ENCODE data around the gene GPR31. TPM values are rescaled to one million over a fixed set of nuclear protein-coding genes. Genes with fewer than 3 reads are reported as not detected.

The GPR31 gene
- total RNA-seq, 1 experiment from 2014 or later = not detected

DNA sequence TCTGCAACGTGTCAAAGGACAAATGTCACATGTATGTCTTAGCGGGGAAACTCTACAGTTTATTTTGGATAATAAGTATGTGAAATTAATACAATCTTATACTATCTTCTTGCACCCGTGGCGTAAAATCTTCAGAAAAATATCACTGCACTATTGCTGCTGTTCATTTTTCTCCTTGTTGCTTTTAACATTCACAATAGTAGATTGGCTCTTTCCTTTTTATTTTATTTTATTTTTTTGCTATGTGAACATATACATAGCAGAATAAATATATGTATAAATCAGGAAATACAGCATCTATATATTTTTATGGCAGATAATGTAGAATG lies 15.4 kb downstream of the GPR31 start:
- POLR2A ChIA-PET = interaction anchor here (0.7 kb wide), 1 partner anchor 144 kb away, joined by 3 read pairs; no protein-coding TSS in a partner anchor

DNA sequence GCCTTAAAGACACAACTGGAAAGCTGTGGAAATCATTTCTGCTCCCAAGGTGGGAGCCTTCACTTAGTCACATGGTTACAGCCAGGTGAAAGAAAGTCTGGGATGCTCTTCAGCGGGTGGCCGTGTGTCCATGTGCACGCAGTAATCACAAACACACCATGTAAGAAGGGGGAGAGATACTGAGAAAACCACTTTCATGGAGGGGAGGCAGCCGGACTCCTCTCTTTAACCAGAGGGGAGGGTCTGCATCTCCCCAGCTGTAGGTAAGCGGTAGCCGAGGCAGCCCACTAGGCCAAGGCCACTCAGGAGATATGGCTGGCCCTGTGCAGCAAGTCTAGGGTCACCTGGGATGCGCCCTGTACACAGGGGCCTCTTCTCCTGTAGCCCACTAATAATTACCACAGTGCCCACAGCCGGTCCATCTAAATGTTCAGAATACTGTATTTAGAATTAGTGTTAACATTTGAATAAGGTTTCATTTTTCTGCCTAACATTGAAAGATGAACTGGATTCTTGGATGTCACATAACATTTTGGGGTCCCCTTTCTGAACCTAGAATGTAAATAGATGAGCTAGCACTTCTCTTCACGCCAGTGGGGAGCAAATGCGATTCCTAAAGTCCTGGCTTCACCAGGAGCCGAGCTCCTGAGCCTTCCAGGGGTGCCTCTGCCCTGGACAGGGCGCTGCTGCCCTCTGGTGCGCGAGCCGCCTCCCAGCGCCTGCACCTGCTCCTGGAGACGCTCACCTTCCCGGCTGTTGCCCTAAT lies 15.9 kb downstream of the GPR31 start:
- Mint-ChIP-seq H3K4me3 (ENCODE audit: unreplicated experiment) (no peak overlapping the region), H3K36me3 (ENCODE audit: insufficient read depth, unreplicated experiment) (no peaks in the 10 kb centered on the region), H3K9me3 (ENCODE audit: unreplicated experiment) (no peaks in the 10 kb centered on the region), H3K4me1 (ENCODE audit: low read depth, unreplicated experiment) (peaks cover 9% of the 10 kb centered on the region), H3K27ac (ENCODE audit: unreplicated experiment) (no peak overlapping the region), H3K27me3 (ENCODE audit: insufficient read depth, unreplicated experiment) (peaks cover 4% of the 10 kb centered on the region)
- TF ChIP-seq CTCF (IDR thresholded peaks at IDR 0.05; ENCODE audit: insufficient read depth in 1 of 2, low read depth in 1 of 2, low read length in 1 of 2, severe bottlenecking in 1 of 2, unreplicated experiment in 1 of 2) = peak; percentile 84 to 97
- no TSS peak for BruUV-seq (replicated peaks)
- peak; percentile 59 to 80 for DNase-seq
- Histone ChIP-seq H3K27me3 (replicated peaks; ENCODE audit: control insufficient read depth, insufficient read depth, low read length) (no peaks in the 10 kb centered on the region), H3K9me3 (no peaks in the 10 kb centered on the region), H3K36me3 (ENCODE audit: control insufficient read depth, insufficient read depth, low read length) (no peaks in the 10 kb centered on the region), H3K4me1 (no peaks in the 10 kb centered on the region), H3K4me3 (ENCODE audit: low read depth, low read length) (no peak overlapping the region)
- ChIA-PET CTCF (interaction anchor here (0.5 to 2.6 kb wide), 11 partner anchors 20 to 367 kb away, joined by 3 to 90 read pairs (median 4); partner anchors contain the start of genes CCR6 and CEP43), POLR2A (interaction anchor here (0.7 kb wide), 1 partner anchor 144 kb away, joined by 3 read pairs; no protein-coding TSS in a partner anchor)
- intact Hi-C loops (cut with micrococcal nuclease; ENCODE audit: unreplicated experiment) = loop anchor here (1.0 to 5.0 kb wide), 5 partner anchors 22 to 367 kb away; no protein-coding TSS in a partner anchor

More for the DNA sequence above, 15.4 kb downstream of the GPR31 start:
- Histone ChIP-seq H3K4me1 (no peaks in the 10 kb centered on the region), H3K4me3 (ENCODE audit: low read depth, low read length) (no peak overlapping the region), H3K9me3 (no peaks in the 10 kb centered on the region), H3K27me3 (replicated peaks; ENCODE audit: control insufficient read depth, insufficient read depth, low read length) (no peaks in the 10 kb centered on the region), H3K36me3 (ENCODE audit: control insufficient read depth, insufficient read depth, low read length) (no peaks in the 10 kb centered on the region)
- Mint-ChIP-seq H3K27ac (ENCODE audit: unreplicated experiment) (no peak overlapping the region), H3K4me3 (ENCODE audit: unreplicated experiment) (no peak overlapping the region), H3K27me3 (ENCODE audit: insufficient read depth, unreplicated experiment) (peaks cover 4% of the 10 kb centered on the region), H3K4me1 (ENCODE audit: low read depth, unreplicated experiment) (peaks cover 9% of the 10 kb centered on the region), H3K9me3 (ENCODE audit: unreplicated experiment) (no peaks in the 10 kb centered on the region), H3K36me3 (ENCODE audit: insufficient read depth, unreplicated experiment) (no peaks in the 10 kb centered on the region)
- CTCF ChIA-PET = interaction anchor here (0.6 to 2.6 kb wide), 6 partner anchors 21 to 367 kb away, joined by 3 to 90 read pairs (median 8); partner anchors contain the start of genes CCR6 and CEP43
- no peak for DNase-seq
- no peak for TF ChIP-seq CTCF (IDR thresholded peaks at IDR 0.05; ENCODE audit: insufficient read depth in 1 of 2, low read depth in 1 of 2, low read length in 1 of 2, severe bottlenecking in 1 of 2, unreplicated experiment in 1 of 2)
- intact Hi-C loops (cut with micrococcal nuclease; ENCODE audit: unreplicated experiment) = loop anchor here (1.0 to 5.0 kb wide), 5 partner anchors 22 to 367 kb away; no protein-coding TSS in a partner anchor
- BruUV-seq (replicated peaks) = no TSS peak

- H3K9me3 Mint-ChIP-seq (ENCODE audit: unreplicated experiment) = no peaks in the 10 kb centered on the region
- no peaks in the 10 kb centered on the region for H3K4me1 ChIP-seq
- intact Hi-C loops (cut with micrococcal nuclease; ENCODE audit: unreplicated experiment) = loop anchor here (5.0 kb wide), 1 partner anchor 79 kb away; no protein-coding TSS in a partner anchor
- H3K4me3 Mint-ChIP-seq (ENCODE audit: unreplicated experiment) = no peak overlapping the region
- BruUV-seq (replicated peaks) = no TSS peak
- H3K36me3 ChIP-seq (ENCODE audit: control insufficient read depth, insufficient read depth, low read length) = no peaks in the 10 kb centered on the region
- H3K4me3 ChIP-seq (ENCODE audit: low read depth, low read length) = no peak overlapping the region
- H3K36me3 Mint-ChIP-seq (ENCODE audit: insufficient read depth, unreplicated experiment) = no peaks in the 10 kb centered on the region
- H3K4me1 Mint-ChIP-seq (ENCODE audit: low read depth, unreplicated experiment) = peaks cover 9% of the 10 kb centered on the region
- H3K27me3 ChIP-seq (replicated peaks; ENCODE audit: control insufficient read depth, insufficient read depth, low read length) = no peaks in the 10 kb centered on the region
- ChIA-PET CTCF (interaction anchor here (0.6 to 2.6 kb wide), 4 partner anchors 19 to 142 kb away, joined by 3 to 90 read pairs (median 6); partner anchors contain the start of genes CCR6 and CEP43), POLR2A (no interaction called here)
- no peak for TF ChIP-seq CTCF (IDR thresholded peaks at IDR 0.05; ENCODE audit: insufficient read depth in 1 of 2, low read depth in 1 of 2, low read length in 1 of 2, severe bottlenecking in 1 of 2, unreplicated experiment in 1 of 2)
- no peaks in the 10 kb centered on the region for H3K9me3 ChIP-seq
- no peak overlapping the region for H3K27ac Mint-ChIP-seq (ENCODE audit: unreplicated experiment)
- H3K27me3 Mint-ChIP-seq (ENCODE audit: insufficient read depth, unreplicated experiment) = peaks cover 4% of the 10 kb centered on the region
- no peak for DNase-seq
These were observed 16.9 kb downstream of the GPR31 start for GRCh38 chr6:167140589-167141474.
